GM19328 (cell line): ENCODE results near the gene GHRH.

Experiments
- ATAC-seq: cut with Tn5 transposase; IDR thresholded peaks from one replicate; pipeline ENCODE4 v1.9.1; 2021; ENCODE audit warnings: mild to moderate bottlenecking, moderate library complexity; ENCODE audit not compliant: unreplicated experiment

GHRH gene

DNA sequence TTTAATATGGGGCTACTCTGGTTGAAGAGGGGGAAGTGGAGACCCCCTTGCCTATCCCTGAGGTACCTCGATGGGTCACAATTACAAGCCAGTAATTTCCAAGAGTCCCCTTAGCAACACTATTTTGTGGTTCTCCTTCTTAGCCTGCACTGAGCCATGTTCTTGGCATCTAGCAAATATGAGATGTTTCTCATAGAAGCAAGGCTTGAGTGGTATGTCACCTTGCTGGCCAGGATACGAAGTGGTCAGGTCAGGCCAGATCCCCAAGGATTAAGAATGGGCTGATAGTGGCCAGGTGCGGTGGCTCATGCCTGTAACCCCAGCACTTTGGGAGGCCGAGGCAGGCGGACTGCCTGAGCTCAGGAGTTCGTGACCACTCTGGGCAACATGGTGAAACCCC, 2.1 kb upstream of the GHRH start:
- ATAC-seq, result no peak

DNA sequence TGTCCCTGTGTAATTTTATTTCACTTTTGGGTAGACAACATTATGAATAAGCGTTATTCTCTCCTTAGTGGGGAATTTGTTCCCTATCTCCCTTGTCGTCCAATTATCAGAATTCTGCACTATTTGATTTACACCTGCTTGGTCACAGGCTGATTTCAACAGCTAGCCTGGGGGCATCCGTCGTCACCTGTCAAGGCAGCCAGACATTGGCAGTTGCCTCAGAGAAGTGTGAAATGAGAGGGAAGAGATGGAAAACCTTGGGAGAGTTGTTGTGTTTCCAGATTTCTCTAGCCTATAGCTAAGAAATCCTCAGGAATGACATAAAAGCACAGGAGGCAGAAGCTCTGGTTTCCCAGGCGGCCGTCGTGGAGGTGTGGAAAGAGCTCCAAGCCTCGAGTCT, 891 bp upstream of the GHRH start:
- no peak for ATAC-seq

GRCh38 chr20:37260923-37261322, 691 bp downstream of the GHRH start:
- ATAC-seq, result no peak

DNA sequence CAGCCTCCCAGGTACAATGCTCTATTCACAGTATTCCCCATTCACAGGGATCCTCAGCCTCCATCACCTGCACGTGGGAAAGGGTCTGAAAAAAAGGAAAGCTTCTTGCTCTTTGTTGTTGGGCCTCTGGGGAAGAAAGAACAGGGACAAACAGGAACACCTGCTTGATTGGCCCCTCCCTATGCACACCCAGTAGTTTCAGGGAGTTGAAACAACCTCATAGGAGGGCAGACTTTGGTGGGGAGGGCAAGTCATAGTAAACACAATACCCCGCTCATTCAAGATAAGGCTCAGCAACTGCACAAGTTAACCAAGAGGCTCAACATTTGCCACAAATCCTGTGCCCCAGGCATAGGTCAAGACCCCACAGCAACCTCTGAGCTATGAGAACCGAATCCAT, 1.7 kb downstream of the GHRH start:
- ATAC-seq, result no peak

- no peak for ATAC-seq
Measured at GRCh38 chr20:37259031-37259430, 2.6 kb downstream of the GHRH start.

GRCh38 chr20:37257988-37258387, 3.6 kb downstream of the GHRH start:
- ATAC-seq, result no peak

GRCh38 chr20:37257530-37257929, 4.1 kb downstream of the GHRH start:
- no peak for ATAC-seq

GRCh38 chr20:37256286-37256685, 5.3 kb downstream of the GHRH start:
- no peak for ATAC-seq

- ATAC-seq, result no peak
Measured at GRCh38 chr20:37254114-37254878, 7.3 kb downstream of the GHRH start.

- no peak for ATAC-seq
Measured at GRCh38 chr20:37253087-37253486, 8.5 kb downstream of the GHRH start.

DNA sequence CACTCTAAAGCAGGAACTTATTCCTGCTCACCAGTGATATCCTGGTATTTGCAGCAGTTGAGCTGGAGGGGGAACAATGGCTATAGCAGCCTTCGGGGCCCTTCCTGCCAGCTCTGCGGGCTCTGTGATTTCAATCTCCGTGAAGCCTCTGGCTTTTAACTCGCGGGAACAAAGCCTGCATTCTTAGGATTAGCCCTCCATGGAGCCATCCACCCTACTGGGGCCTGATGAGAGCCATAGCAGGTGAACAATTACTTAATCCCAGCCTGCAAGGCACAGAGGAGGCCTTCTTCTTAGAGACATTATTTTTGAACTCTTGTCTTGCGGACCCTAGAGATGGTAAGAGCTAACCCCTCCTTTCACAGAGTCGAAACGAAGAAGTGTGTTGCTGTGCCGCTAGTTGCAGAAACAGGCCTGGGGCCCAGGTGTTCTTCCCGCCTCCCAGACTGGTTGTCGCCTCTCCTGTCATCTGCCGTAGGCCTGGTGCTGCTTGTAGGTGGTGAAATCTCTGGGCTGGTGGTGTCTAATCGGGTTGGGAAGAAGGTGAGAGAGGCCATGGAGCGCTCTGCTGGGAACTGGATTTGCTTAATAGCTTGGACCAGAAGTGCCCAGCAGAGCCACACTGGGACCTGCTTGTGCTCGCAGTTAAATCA, 9.7 kb downstream of the GHRH start:
- no peak for ATAC-seq

- ATAC-seq, result no peak
Measured at GRCh38 chr20:37249304-37249703, 12.3 kb downstream of the GHRH start.

- ATAC-seq, result no peak
Measured at GRCh38 chr20:37247547-37247946, 14.1 kb downstream of the GHRH start.

DNA sequence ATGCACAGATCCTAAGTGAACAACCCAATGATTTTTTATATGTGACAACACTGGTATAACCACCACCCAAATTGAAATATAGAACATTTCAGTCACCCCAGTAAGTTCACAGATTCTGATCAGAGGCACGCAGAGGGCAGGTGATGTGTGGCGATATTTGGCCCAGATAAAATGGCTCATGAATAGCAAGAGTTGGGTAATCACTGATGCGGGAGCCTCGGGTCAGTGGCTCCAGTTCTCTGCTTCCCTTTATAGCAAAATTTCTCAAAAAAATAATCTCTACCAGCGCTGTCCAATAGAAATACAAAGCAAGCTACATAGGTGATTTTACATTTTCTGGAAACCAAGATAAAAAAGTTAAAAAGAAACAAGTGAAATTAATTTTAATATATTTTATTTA, 14.9 kb downstream of the GHRH start:
- no peak for ATAC-seq

DNA sequence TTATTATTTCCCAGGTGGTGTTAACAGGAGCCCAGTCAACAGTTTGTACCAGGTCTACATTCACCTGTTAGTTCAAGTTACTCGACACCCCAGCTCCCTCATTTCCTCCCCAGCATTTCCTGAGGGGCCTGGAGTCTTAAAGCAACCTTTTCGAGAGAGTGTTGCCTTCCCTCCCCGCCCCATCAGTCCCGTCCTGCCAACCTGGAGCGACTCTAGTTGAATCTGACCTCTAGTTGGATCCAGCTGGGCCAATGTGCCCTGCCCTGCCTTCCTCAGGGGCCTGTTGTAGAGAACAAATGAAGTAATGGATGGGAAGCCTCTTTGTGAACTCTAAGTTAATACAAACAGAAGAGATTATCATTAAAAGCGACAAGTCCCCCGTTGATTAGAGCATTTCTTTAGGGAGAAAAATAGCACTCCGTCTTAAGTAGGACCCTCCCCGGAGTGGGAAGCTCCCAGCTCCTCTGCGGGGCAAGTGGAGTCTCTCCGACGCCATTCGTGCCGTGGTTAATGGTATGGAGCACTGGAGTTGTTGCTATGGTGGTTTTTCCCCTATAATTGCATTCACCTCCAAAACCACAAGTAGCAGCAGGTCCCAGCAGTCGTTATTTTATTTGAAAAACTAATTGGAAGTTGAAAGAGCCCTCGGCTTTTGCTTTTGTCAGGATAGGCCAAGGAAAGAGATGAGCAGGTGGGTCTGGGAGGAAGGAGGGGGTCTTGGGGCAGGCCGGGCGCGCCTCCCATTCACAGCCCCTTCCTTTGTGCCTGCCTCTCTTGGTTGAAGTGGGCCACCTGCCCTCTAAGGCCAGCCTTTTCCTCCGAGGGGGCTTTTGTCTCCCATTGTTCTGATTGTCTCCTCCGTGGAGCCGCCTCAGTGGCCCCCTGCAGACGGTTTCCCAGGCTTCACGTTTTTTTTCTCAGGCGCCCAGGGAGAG, 16.1 kb downstream of the GHRH start:
- no peak for ATAC-seq

DNA sequence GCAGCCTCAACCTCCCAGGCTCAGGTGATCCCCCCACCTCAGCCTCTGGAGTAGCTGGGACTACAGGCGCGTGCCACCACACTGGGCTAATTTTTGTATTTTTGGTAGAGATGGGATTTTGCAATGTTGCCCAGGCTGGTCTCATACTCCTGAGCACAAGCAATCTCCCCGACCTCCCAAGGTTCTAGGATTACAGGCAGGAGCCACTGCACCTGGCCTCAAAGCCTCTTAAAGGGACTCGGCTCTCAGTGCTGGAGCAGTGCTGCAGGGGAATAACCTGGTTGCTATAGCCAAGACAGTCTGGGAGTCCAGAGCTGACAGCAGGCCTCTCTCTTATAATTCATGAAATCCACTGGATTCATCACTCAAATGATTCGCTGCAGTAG, 17.0 kb downstream of the GHRH start:
- ATAC-seq, result no peak

GRCh38 chr20:37243937-37244571, 17.6 kb downstream of the GHRH start:
- ATAC-seq, result no peak

DNA sequence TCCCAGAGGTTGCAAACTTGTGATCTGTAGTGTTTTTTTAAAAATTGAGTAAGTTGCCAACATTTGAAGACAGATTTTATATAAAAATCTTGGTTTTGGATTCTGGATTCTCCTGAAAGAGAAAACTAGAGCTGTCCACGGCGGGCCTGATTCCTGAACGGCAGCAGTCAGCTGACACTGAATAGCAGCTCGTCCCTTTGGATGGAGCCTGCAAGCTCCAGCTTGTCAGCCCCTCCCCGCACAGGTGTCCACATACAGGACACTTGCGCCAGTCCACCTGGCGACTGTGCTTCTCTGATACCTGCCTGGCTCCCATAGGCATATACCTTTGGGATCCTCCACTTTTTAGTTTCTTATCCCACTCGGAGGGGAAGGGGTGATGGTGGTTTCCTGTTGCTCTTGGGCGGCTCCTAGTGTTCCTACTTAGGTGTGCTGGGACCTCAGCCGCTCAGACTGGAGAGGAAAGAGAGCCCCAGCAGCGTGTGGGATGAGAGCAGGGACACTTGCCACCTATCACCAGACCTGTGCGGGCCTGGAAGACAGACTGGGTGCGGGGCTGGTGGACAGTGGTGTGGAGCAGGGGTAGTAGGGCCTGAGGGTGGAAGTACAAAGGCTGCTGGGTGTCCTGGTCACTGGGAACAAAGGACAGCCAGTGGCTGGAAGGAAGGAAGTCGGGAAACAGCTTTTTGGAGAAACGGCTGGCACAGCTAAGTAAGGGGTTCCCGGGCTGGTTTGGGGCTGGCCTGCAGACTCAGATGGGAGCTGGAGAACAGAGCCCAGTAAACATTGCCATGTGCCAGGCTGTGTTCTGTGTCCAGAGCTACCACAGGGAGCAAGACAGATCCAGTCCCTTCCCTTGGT, 18.3 kb downstream of the GHRH start:
- no peak for ATAC-seq

GRCh38 chr20:37242503-37242902, 19.1 kb downstream of the GHRH start:
- no peak for ATAC-seq

GRCh38 chr20:37240337-37241067, 21.1 kb downstream of the GHRH start:
- ATAC-seq, result no peak
